HG03103 (cell line): ENCODE results near the gene TULP4.
"Not testable (repeated sequence)": the region's sequence is repeated elsewhere in the genome, so short reads cannot be mapped to it uniquely, and the experiment has no call there.

Experiments
- ATAC-seq: cut with Tn5 transposase; IDR thresholded peaks from one replicate; pipeline ENCODE4 v1.9.1; 2021; ENCODE audit warnings: low read depth; ENCODE audit not compliant: unreplicated experiment

The TULP4 gene

DNA sequence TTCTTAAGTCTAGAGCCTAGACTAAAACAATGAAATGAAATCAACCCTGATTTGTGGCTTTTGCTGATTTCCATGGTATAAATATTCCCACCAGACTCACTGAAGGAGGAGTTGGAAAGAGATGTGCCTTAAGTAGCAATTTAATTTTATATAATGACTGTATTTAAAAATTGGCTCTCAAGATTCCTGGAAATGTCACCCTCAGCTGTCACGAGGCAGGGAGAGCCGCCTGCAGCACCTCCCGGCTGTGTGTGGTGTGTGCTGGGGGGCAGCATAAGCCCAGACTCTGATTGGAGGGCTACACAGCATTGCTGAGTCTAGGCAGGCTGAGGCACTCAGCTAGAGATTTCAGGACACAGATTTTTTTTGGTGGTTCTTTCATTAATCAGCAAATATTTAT lies 207.0 kb downstream of the TULP4 start:
- ATAC-seq = no peak

DNA sequence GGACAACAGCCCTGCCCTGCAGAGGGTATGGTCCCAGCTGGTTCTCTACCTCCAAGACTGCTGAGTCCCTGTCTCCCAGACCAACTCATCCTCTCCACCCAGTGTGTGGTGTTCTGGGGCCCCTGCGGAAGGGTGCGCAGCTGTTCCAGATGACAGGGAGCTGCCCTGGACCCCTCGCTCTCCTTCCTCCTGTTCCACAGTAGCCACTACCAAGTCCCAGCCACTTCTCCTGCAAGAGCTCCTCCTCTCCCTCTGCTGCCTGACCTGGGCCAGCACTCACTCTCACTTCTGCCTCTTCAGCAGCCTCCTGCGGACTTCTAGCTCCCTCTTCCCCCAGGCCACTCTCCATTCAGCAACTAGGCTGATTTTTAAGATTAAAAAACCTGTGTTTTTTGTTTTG lies 207.5 kb downstream of the TULP4 start:
- ATAC-seq = no peak

DNA sequence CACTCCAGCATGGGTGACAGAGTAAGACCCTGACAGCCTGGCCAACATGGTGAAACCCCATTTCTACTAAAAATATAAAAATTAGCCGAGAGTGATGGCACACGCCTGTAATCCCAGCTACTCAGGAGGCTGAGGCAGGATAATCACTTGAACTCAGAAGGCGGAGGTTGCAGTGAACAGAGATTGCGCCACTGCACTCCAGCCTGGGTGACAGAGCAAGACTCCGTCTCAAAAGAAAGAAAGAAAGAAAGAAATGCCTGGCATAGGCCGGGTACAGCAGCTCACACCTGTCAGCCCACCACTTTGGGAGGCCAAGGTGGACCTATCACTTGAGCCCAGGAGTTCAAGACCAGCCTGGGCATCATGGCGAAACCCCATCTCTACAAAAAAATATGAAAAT lies 208.7 kb downstream of the TULP4 start:
- not testable (repeated sequence) for ATAC-seq

DNA sequence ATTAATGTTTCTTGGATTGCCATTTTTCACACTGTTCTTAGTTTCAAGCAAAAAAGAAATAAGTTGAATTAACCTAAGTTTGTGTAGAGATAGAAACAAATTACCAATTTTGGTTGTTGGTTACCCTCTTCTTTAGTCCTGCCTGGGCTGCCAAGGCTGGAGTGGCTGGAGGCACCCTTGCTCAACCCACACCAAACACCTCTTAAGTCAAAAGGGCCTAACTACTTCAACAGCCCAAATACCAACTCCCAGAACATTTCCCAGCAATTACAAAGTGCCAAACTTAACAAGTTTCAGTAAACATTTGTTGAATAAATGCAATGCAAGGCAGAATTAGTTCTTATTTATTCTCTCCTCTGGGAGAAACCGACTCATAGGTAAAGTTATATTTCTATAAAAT lies 209.5 kb downstream of the TULP4 start:
- ATAC-seq = no peak

DNA sequence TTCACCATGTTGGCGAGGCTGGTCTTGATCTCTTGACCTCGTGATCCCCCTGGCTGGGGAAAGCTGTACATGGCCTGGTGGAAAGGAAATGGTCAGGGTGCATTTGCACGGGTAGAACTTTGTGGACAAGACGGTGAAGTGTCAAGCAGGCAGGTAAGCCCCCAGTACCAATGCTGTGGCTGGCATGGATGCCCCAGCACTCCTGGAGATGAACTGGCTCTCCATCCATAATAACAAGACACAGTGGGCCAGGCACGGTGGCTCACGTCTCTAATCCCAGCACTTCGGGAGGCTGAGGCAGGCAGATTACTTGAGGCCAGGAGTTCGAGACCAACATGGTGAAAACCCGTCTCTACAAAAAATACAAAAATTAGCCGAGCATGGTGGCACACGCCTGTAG lies 210.4 kb downstream of the TULP4 start:
- no peak for ATAC-seq

DNA sequence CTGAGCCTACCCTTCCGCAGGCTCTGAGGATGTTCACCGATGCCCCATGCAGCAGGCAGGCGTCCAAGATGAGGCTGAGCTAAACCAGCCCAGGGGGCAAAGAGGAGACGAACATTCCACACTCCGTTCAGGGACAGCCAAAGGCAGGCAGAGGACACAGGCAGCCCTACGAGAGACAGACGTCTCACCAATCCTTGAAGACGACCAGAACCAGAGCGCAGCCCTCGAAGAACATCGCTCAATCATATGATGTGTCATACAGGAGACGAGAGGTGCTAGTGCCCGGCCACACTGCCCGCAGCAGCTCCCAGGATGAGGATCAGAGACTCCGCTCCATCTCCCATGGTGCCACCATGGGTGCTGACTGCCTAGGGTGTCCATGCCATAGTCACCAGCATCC lies 212.0 kb downstream of the TULP4 start:
- no peak for ATAC-seq

DNA sequence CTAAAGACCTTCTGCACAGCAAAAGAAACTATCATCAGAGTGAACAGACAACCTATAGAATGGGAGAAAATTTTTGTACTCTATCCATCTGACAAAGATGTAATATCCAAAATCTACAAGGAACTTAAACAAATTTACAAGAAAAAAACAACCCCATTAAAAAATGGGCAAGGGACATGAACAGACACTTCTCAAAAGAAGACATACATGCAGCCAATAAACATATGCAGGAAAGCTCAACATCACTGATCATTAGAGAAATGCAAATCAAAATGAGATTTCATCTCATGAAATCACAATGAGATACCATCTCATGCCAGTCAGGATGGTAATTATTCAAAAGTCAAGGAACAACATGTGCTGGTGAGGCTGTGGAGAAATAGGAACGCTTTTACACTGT lies 215.6 kb downstream of the TULP4 start:
- ATAC-seq = not testable (repeated sequence)

DNA sequence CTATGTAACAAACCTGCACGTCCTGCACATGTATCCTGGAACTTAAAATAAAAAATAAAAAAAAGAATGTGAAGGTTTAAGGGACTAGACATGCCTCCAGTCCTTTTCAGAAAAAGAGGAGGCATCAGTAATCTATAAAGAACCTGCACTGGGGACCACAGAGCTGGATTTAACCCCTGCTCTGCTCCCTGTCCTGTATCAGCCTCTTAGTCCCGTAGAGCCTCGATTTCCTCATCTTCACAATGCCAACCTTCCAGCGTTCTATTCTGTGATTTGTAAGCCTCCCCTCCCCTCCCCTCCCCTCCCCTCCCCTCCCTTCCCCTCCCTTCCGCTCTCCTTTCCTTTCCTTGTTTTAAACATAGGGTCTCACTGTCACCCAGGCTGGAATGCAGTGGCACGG lies 216.6 kb downstream of the TULP4 start:
- no peak for ATAC-seq

DNA sequence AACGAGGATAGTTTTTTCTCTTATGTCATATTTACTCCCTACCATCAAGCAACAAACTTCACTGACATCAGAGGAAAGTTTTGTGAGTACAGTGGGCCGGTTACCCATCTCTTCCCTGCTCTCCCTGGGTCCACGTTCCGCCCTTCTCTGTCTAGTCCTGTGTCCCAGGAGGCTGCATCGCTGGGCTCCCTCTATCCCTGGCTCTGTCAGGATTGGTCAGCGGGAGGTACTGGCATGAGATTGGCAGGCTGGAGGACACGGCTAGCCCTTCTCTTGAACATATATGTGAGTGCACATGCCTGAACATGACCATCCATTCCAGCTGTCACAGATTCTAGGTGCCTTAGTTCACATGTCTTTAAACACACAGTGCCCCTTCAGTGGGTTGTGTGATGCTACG lies 217.4 kb downstream of the TULP4 start:
- ATAC-seq = no peak

DNA sequence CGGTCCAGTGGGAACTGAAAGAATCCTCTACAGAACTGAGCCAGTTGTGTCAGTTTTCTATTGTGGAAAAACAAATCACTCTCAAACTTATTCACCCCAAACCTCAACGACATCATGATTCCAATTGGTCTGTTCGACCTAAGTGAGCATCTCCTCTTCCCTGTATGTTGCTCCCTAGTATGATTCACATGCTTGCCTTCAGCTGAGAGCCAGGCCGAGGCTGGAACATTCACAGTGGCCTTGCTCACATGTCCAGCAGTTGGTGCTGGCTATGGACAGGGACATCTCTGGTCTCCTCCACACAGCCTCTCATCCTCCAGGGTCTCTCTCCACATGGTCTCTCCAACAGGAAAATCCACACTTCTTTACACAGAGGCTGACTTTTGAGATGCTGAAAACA lies 219.3 kb downstream of the TULP4 start:
- ATAC-seq = no peak

DNA sequence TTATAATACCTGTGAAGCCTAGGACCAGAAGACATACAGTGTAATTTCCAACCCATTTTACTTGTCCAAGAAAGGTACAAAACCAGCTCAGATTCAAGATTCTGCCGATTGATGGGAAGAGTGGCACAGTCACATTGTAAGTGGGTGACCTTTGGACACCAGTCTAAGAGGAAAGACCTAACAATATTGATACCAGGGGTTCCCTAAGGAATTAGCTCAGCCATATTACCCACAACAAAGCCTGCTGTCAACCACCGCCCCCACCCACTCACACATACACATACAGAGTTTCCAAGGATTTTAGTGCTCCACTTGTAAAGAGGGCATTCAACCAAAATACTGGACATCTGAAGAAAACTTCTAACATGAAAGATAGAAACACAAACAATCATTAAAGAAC lies 219.7 kb downstream of the TULP4 start:
- no peak for ATAC-seq

DNA sequence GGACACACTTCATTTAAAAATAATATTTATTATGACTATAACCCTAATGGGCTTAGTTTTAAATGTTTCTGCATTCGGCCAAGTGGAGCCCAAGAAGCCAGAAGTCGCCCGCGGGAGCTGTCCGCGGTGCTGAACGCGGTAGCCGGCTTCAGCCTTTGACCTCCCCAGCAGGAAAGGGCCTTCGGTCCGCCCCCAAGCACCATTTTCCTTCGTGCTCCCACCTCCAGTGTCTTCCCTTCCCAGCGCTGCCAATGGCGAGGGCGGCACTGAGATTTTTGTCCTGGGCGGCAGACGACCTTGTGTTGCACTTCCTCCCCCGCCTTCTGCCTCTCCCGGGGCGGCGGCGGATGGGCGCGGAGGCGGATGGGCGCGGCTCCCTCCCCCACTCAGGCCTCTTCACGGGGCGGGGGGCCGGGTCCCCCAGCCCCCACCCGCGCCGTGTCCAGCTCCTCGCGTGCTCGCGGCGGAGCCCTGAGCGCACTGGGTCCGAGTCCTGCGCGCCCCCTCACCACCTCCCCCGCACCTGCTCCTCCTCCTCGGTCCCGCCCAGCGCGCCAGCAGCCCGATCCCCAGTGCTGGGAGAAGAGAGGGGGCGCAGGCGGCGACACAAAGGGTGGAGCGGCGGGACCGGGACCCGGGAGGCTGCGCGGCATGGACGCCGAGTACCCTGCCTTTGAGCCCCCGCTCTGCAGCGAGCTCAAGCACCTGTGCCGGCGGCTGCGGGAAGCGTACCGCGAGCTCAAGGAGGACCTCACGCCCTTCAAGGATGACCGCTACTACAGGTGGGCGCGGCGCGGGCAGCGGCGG lies 224.0 kb downstream of the TULP4 start:
- no peak for ATAC-seq

DNA sequence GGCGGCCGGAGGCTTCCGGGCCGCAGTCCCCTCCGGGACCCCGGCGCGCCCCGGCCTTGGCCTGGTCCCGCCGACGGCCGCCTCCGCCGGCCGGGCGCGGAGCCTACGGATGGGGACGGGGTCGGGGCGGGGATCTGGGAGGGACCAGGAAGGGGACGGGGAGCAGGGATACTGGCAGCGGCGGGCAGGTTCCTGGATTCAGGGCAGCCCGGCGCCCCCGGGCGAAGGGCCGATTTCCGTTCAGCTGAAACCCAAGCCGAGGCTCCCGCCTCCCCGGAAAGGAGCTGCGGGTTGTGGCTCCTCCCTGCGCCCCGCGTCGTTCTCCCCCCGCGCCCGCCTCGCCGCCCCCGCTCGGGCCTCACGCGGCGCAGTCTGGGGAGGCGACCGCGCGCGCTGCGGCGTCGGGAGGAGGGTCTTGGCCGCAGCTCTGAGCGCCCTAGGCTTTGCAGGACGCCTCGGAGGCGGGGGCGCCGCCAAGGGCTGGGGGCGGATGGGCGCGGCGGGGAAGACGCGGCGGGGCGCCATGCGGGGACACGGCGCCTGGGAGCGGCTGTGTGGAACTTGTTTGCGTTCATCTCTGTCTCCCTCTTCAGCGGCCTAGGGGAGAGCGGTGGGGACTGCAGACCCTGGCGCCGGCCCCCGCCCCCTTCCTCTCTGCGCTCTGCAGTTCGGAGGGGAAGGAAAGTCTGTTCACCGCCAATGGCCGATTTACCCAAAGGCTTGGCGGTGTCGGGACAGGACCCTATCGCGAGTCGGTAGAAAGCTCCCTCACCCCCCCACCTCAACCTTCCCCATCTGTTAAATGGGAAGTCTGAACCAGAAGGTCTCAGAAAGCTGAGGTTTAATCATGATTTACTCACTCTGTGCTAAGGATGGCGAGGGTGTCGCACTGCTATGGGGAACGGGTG lies 224.9 kb downstream of the TULP4 start:
- ATAC-seq = no peak

DNA sequence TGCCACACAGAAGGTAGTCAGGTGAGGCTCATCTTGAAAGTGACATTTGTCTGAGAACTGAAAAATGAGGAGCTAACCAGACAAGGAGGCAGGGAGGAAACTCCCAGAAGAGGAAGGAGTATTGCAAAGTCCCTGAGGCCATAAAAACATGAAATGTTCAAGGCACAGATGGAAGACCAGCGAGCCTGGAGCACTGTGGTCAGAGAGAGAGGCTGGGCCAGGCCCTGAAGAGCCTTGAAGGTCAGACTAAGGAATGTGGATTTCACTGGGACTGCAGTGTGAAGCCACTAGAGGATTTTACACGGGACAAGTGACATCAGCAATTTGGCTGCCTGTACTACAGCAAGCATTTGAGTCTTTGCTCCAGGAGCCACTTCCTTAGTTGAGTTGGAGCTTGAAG lies 226.5 kb downstream of the TULP4 start:
- no peak for ATAC-seq

DNA sequence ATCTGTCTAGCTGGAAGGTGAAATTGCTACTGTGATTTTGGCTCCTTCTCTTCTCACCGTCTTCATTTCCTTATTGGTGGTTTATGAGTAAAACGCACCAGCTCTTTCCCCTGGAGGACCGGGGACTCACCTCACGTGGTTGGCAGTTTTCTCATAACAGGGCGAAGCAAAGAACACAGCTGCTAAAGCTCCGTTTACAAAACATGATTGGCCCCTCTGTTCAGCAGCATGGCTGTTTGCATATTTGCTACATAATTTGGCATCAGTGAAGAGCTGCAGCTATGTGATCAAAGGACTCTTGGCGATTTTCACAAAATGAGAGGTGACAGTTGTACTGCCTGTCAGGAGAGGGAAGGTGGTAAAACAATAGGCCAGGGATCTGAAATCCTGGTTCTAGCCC lies 227.1 kb downstream of the TULP4 start:
- ATAC-seq = no peak

DNA sequence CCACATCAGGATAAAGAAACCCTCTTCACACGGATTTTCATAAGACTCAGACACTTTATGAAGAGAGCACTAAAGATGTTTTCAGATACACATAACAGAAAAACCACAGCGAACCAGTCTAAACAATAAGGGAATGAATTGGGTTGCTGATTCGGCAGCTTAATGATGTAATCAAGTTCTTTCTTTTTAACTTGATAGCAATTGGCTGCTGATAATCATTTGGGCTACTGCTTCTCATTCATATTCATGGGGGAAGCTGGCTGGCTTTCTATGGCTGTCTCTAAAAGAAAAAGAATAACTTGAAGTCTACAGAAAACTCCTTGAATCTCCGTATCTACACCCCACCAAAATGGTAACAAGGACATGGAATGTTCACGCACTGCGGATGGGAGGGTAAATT lies 227.6 kb downstream of the TULP4 start:
- no peak for ATAC-seq

DNA sequence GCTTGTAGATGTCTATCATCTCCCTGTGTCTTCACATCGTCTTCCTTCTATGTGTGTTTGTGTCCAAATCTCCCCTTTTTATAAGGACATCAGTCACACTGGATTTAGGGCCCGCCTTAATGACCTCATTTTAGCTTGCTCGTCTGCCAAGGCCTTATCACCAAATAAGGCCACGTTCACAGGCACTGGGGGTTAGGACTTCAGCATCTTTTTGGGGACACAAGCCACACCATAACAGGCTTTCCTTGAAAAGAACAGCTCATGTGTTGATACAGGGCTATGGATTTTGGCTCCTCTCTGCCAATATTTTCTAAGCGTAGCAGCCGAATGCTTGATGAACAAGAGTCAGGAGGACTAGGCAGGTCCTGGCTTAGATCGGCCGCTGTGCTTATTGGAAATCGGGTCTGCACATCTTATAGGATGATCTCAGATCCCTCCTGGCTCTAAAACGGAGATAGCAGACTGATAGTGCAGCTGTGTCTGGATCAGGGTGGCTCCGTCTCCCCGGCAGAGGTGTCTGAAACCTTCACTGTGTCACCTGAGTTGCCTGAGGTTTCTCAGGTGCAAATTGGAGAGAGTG lies 231.4 kb downstream of the TULP4 start:
- ATAC-seq = no peak

DNA sequence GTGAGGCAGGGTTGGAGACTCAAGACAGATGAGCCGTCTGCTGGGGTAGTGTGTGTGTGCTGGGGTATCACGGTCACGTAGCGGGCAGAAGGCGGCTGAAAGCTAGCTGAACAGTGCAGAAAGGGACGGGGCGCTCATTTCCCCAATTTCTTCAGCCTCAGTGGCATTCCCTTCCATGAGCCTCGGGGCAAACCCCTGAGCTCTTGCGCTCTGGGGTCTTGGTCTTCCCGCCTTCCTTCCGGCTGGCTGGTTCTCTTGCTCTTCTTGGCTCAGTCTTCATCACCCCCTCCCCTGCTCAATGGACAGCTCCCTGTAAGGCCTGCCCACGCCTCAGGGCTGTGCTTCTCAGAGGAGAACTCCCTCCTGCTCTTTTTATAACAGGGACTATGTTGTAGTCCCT lies 232.2 kb downstream of the TULP4 start:
- ATAC-seq = no peak

DNA sequence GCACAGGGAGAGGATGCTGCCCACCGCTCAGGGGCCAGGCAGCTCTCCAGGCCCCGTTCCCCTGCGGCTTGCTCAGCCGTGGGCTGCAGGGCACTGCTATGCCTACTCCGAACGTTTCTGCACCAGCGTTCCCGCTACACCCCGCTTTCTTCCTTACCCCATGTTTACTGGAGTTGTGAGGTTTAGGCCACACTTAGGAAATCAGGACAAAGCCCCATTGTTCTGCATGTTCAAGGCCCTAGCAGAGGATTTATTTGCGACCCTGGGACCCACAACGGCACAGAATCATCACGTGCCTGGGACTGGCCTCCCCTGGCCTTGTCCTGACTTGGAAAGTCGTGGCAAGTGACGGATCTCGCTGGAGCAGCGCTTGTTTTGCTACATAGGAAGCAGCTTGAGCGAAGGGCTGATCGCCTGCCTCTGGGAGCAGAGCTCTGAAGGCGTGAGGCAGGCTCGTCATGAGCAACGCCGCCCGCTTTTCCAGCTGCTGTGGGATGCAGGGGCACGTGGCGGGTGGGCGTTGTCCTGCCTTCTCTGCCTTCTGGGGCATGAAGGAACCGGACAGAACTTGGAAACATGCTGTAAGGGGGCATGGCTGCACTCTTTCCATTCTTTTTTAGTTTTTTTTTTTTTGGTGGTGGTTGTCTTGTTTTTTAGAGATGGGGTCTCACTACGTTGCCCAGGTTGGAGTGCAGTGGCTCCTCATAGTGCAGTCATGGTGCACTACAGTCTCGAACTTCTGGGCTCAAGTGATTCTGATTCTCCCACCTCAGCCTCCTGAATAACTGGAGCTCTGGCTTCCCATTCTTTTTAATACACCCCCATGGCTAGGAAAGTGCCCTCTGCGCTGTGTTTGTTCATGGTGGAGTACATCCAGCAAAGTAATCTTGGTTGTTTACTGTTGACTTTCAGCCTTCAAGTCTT lies 233.0 kb downstream of the TULP4 start:
- no peak for ATAC-seq

DNA sequence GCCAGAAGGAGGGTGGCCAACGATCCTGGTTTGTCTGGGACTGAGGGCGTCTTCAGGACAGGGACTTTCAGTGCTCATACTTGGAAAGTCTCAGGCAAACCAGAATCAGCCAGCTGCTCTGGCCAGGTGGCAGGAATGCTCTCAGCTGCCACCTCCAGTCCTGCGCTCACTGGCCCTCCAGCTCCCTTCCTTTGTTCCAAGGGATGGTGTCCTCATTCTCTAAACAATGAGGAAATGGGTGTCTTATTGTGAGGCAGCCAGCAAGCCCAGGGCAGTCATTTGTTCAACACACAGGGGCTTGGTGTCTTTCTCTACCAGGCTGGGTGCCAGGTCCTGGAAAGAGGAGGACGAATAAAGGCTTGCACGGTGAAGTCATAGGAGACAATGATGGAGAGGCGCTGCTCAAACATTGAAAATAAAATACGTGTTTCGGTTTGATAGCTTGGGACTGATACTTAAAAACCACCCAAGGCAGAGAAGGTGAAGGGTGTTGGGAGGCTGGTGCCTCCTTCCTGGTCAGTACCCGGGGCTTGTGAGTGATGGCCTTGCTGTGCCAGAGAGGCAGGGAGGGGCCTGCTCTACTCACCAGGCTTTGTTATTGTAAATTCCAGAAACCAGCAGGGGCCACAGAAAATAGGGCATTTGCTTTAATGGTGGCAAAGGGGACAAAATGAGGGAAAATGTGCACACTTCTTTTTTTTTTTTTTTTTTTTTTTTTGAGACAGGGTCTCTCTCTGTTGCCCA lies 236.3 kb downstream of the TULP4 start:
- ATAC-seq = no peak
